Measurements from ENCODE around the gene ZNF497. TPM values are rescaled to one million over a fixed set of nuclear protein-coding genes. Genes with fewer than 3 reads are reported as not detected.

Gene ZNF497
- total and polyA plus RNA-seq, 2 of the 8 experiments (the other 6 are each of a cell fraction or from before 2014, with no cell fraction given), result 0.93 to 1.4 TPM

DNA sequence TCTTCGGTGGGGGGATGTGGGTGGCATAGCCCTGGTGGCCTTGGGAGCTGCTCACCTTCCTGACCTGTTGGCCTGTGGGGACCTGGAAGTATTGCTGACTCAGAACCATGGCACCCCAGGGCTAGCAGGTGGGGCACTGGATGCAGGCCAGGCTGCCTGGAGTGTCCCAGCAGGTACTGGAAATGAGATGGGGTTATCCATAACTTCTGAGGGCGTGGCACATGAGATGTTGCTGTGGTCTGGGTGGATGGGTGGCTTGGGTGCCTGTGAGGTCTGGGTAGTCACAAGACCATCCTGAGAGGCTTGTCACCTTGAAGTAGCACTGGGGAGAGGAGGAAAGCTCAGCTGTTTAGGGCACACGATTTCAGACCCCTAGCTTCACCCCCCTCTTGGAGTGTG, 32.3 kb upstream of the ZNF497 start (continued):
- TF ChIP-seq CBX5 (IDR thresholded peaks at IDR 0.05; ENCODE audit: low read depth, low read length), result no peak
- TF ChIP-seq CTBP2 (IDR thresholded peaks at IDR 0.05; ENCODE audit: borderline replicate concordance, insufficient read depth, insufficient read length, low read length), result no peak
- TF ChIP-seq KDM1A (IDR thresholded peaks at IDR 0.05; ENCODE audit: borderline replicate concordance, low read length), result no peak

Data from H1 (cell line).